ENCODE results near the gene DOCK4. TPM values are rescaled to one million over a fixed set of nuclear protein-coding genes. Genes with fewer than 3 reads are reported as not detected.

Gene DOCK4
- polyA plus RNA-seq, 2 of the 4 experiments (the other 2 are of a cell fraction): 13.7 to 15.7 TPM

DNA sequence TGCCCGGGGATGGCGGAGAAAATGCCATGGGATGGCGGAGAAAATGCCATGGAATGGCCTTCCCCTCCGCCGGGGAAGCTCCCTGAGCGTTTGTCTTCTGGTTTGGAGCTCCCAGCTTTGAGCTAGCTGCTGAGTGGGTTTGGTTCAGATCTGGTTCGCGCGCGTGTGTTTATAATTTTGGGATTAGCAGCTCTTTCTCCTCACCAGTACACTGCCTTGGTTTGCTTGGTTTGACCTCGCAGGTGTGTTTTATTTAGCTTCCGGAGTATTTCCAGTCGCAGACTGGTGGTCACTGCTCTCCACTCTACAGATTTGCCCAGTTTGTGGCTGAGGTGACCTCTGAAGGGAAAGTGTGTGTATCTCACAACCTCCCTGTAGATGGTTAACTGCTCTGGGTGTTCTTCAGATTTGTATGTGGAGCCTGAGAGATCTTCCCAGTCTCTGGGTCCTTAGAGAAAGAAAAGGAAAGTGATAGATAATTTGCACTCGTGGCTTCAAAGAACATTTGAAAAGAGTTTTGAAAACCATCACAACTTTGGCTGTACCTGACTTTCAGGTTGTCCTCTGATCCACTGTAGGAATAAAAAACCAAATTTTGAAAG is 893 bp upstream of the DOCK4 start:
- TF ChIP-seq KDM5A (IDR thresholded peaks at IDR 0.05) (peak; percentile 19; the same call in 1 of the 2 replicates), JUNB (IDR thresholded peaks at IDR 0.05) (no peak)
- TF ChIP-seq, protein P1, sequence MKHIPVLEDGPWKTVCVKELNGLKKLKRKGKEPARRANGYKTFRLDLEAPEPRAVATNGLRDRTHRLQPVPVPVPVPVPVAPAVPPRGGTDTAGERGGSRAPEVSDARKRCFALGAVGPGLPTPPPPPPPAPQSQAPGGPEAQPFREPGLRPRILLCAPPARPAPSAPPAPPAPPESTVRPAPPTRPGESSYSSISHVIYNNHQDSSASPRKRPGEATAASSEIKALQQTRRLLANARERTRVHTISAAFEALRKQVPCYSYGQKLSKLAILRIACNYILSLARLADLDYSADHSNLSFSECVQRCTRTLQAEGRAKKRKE (CRISPR knock-in tag; IDR thresholded peaks at IDR 0.05; ENCODE audit: low read depth): no peak
- 6% methylated on average over 14 of the region's 14 CpGs for WGBS (ENCODE audit: missing lambda C conversion rate)
- H3K4me2 ChIP-seq: peak overlapping the region; percentile 89
- ChIA-PET CTCF (interaction anchor here (0.7 to 1.5 kb wide), 3 partner anchors 22 to 457 kb away, joined by 3 read pairs; no protein-coding TSS in a partner anchor), POLR2A (interaction anchor here (0.8 to 1.1 kb wide), 2 partner anchors 47 to 244 kb away, joined by 4 to 12 read pairs; partner anchors contain the start of gene IFRD1)
- ATAC-seq: peak; percentile 6 to 13; a peak in 5 of 6 replicates
- H3K9me3 ChIP-seq: no peaks in the 10 kb centered on the region
- FAIRE-seq: no peak
- H3K4me3 ChIP-seq: peak overlapping the region; percentile 76
- peak in 1 of 2 experiments; percentile 36 for DNase-seq (ENCODE audit: low read depth in 1 of 2, low spot score in 1 of 2)
- H3K27ac ChIP-seq: peak overlapping the region; percentile 77 to 90
- peaks cover 36% of the 10 kb centered on the region for H3K4me1 ChIP-seq

DNA sequence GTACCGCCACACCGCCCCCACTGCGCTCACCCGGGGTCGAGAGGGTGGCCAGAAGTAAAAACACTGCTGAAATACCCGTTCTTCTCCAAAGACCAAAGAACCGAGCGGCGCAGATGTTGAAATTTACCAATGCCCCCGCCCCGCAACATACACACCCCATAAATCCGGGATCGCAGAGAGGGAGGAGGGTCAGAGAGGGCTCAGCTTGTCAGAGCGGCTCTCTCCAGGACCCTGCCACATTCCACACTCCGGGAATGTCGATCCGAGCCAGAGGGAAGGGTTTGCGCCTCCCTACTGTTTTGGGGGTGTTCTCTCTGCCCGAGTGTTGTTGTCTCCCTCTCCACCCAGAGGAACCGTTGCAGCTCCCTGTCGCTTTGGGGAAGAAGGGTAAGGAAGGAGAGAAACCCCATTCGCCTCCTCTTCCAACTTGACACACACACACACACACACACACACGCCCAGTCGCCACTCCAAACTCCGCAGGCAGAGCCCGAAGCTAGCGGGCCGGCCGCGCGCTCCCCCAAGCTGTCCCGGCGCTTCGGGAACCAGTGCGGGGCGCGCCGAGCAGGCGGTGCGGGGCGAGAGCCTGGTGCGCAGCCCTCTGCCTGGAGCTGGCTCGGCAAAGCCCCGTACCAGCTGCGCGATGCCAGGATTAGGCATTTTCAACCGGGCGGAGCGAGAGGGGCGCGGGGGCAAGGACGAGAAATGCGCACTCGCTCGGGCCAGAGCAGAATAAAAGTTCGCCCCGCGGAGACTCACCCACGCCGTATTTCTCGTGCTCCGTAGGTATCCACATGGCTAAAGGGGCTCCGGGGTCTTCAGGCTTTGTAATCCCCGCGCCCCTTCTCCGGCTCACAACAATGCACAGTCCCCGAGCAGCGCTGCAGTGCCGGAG is 609 bp downstream of the DOCK4 start:
- Histone ChIP-seq H3K9me3 (no peaks in the 10 kb centered on the region), H3K27ac (peak overlapping the region; percentile 87 to 89), H3K4me3 (peak overlapping the region; percentile 89), H3K4me1 (peaks cover 32% of the 10 kb centered on the region), H3K4me2 (peak overlapping the region; percentile 96)
- FAIRE-seq (no peak), ATAC-seq (peak; percentile 44 to 54), DNase-seq (ENCODE audit: low read depth in 1 of 2, low spot score in 1 of 2) (peak; percentile 54 to 68)
- POLR2A ChIA-PET: interaction anchor here (0.6 to 1.8 kb wide), 4 partner anchors 13 to 245 kb away, joined by 3 to 6 read pairs (median 6); partner anchors contain the start of gene IFRD1
- CTCF ChIA-PET: interaction anchor here (0.7 to 2.6 kb wide), 7 partner anchors 20 to 455 kb away, joined by 3 to 10 read pairs (median 3); no protein-coding TSS in a partner anchor
- WGBS (ENCODE audit: missing lambda C conversion rate): 5% methylated on average over 41 of the region's 69 CpGs
- TF ChIP-seq RAD21 (conservative IDR thresholded peaks at IDR 0.05 in 1 of 2, IDR thresholded peaks at IDR 0.05 in 1 of 2) (peak in 1 of 2 experiments; percentile 4; a peak in 1 of 5 replicates), HOXB5 (CRISPR knock-in tag; IDR thresholded peaks at IDR 0.05) (no peak), PHF8 (IDR thresholded peaks at IDR 0.05; ENCODE audit: borderline replicate concordance, low read depth) (peak; percentile 25; the same call in 1 of the 2 replicates), SMC3 (IDR thresholded peaks at IDR 0.05) (0 out of 3 replicates have a peak, but pooled peaks have one; percentile 5), GATA3 (IDR thresholded peaks at IDR 0.05; ENCODE audit: borderline replicate concordance) (peak; percentile 2; the same call in 1 of the 2 replicates), HDAC2 (IDR thresholded peaks at IDR 0.05) (no peak; the same call in 1 of the 2 replicates)

DNA sequence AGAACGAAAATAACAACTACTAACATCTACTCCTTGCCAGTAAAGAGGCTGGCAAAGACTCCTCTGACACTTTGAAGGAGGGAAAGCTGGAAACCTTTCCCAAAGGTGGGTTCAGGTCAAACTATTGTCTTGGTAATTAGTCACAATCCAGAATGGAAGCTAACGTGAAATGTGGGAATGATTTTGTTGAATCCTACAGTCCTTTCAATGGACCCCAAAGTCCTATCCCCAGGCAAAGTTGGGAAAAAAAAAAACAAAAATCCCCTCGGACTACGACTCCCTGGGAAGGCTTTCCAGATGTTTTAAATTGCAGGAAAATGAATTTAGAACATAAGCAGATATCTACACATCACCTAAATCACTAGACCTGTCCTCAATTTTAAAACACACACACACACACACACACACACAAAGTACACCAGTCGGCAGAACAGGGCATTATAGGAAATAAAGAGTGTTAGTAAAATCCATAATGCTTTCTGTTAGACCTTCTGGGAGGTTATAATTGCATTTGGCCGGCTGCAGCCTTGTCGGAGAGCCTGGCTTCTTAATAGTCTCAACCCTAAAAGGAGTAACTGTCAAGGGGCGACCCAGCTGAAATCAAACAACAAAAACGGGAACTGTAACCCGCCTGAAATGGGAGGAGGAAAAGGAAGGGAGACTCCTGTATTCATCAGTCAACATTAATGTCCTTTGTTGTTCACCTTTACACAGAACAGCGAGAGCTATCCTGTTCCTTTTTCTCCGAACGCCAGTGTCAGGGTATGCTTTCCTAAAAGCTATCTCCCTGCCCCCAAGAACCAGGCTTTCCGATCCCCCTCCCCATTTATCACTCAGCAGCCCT is 1.5 kb downstream of the DOCK4 start:
- ATAC-seq (no peak), FAIRE-seq (no peak), DNase-seq (ENCODE audit: low read depth in 1 of 2, low spot score in 1 of 2) (peak in 1 of 2 experiments; percentile 14)
- H3K4me1 ChIP-seq: peaks cover 36% of the 10 kb centered on the region
- WGBS (ENCODE audit: missing lambda C conversion rate): 3% methylated on average over 14 of the region's 14 CpGs
- CTCF ChIA-PET: interaction anchor here (0.6 to 2.6 kb wide), 7 partner anchors 10 to 259 kb away, joined by 3 to 10 read pairs (median 4); no protein-coding TSS in a partner anchor
- peak overlapping the region; percentile 96 for H3K4me2 ChIP-seq
- POLR2A ChIA-PET: interaction anchor here (0.9 to 1.8 kb wide), 2 partner anchors 12 to 125 kb away, joined by 5 to 6 read pairs; no protein-coding TSS in a partner anchor
- H3K4me3 ChIP-seq: peak overlapping the region; percentile 89
- H3K27ac ChIP-seq: peak overlapping the region; percentile 87 to 89
- no peaks in the 10 kb centered on the region for H3K9me3 ChIP-seq
- TF ChIP-seq, protein P2, sequence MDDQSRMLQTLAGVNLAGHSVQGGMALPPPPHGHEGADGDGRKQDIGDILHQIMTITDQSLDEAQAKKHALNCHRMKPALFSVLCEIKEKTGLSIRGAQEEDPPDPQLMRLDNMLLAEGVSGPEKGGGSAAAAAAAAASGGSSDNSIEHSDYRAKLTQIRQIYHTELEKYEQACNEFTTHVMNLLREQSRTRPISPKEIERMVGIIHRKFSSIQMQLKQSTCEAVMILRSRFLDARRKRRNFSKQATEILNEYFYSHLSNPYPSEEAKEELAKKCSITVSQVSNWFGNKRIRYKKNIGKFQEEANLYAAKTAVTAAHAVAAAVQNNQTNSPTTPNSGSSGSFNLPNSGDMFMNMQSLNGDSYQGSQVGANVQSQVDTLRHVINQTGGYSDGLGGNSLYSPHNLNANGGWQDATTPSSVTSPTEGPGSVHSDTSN (IDR thresholded peaks at IDR 0.05): no peak
- TF ChIP-seq FOXS1 (CRISPR knock-in tag; IDR thresholded peaks at IDR 0.05): no peak
- TF ChIP-seq, protein P3, sequence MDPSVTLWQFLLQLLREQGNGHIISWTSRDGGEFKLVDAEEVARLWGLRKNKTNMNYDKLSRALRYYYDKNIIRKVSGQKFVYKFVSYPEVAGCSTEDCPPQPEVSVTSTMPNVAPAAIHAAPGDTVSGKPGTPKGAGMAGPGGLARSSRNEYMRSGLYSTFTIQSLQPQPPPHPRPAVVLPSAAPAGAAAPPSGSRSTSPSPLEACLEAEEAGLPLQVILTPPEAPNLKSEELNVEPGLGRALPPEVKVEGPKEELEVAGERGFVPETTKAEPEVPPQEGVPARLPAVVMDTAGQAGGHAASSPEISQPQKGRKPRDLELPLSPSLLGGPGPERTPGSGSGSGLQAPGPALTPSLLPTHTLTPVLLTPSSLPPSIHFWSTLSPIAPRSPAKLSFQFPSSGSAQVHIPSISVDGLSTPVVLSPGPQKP (IDR thresholded peaks at IDR 0.05; ENCODE audit: low read depth, low read length): no peak
- no peak for TF ChIP-seq KDM1A (IDR thresholded peaks at IDR 0.05; ENCODE audit: low read depth)
- TF ChIP-seq MAZ (IDR thresholded peaks at IDR 0.05; ENCODE audit: borderline replicate concordance, low read depth, low read length): no peak
- TF ChIP-seq, protein P1 (CRISPR knock-in tag; IDR thresholded peaks at IDR 0.05; ENCODE audit: low read depth): no peak
- TF ChIP-seq HEYL (CRISPR knock-in tag; IDR thresholded peaks at IDR 0.05): no peak
- no peak for TF ChIP-seq KDM5A (IDR thresholded peaks at IDR 0.05)
- no peak for TF ChIP-seq ZC3H11A (IDR thresholded peaks at IDR 0.05)
- TF ChIP-seq SMC3 (IDR thresholded peaks at IDR 0.05): no peak
- no peak for TF ChIP-seq SREBF2 (IDR thresholded peaks at IDR 0.05)
- TF ChIP-seq, protein P4, sequence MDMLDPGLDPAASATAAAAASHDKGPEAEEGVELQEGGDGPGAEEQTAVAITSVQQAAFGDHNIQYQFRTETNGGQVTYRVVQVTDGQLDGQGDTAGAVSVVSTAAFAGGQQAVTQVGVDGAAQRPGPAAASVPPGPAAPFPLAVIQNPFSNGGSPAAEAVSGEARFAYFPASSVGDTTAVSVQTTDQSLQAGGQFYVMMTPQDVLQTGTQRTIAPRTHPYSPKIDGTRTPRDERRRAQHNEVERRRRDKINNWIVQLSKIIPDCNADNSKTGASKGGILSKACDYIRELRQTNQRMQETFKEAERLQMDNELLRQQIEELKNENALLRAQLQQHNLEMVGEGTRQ (IDR thresholded peaks at IDR 0.05): no peak
- TF ChIP-seq ZFP36 (IDR thresholded peaks at IDR 0.05; ENCODE audit: borderline replicate concordance, partially characterized antibody): no peak
